ENCODE results near the gene NNAT.

NNAT gene

DNA sequence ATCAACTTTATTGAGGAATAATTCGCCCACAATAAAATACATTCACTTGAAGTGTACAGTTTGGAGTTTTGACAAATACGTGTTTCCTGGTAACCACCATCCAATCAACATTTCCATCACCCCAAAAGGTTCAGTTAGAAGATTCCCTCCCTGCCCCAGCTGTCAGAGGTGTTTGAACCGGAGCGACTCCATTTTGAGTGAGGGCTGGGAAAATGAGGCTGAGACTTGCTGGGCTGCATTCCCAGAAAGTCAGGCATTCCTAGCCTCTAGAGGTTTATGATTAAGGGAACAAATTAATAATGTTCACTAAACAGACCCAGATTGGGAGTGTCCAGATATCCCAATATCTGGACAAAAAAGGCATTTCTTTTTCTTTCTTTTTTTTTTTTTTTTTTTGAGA, 39.6 kb downstream of the NNAT start:
- Mint-ChIP-seq H3K4me3 (no peak overlapping the region), H3K27me3 (peaks cover 52% of the 10 kb centered on the region), H3K9me3 (no peaks in the 10 kb centered on the region), H3K4me1 (no peaks in the 10 kb centered on the region), H3K27ac (no peak overlapping the region), H3K36me3 (no peaks in the 10 kb centered on the region)
- no peak for ATAC-seq

- no peak overlapping the region for H3K27ac Mint-ChIP-seq
- peaks cover 6% of the 10 kb centered on the region for H3K4me1 Mint-ChIP-seq
- peaks cover 44% of the 10 kb centered on the region for H3K27me3 Mint-ChIP-seq
- no peak overlapping the region for H3K4me3 Mint-ChIP-seq
- no peak for ATAC-seq
- no peaks in the 10 kb centered on the region for H3K36me3 Mint-ChIP-seq
- no peaks in the 10 kb centered on the region for H3K9me3 Mint-ChIP-seq
Measured at GRCh38 chr20:37562695-37563480, 41.8 kb downstream of the NNAT start.

GRCh38 chr20:37564016-37564387, 43.0 kb downstream of the NNAT start:
- Mint-ChIP-seq H3K27me3 (peaks cover 49% of the 10 kb centered on the region), H3K36me3 (no peaks in the 10 kb centered on the region), H3K4me1 (peaks cover 10% of the 10 kb centered on the region), H3K27ac (no peak overlapping the region), H3K9me3 (no peaks in the 10 kb centered on the region), H3K4me3 (no peak overlapping the region)
- no peak for ATAC-seq

GRCh38 chr20:37564388-37565133, 43.5 kb downstream of the NNAT start:
- peak; percentile 62 for ATAC-seq
- Mint-ChIP-seq H3K27me3 (peaks cover 54% of the 10 kb centered on the region), H3K9me3 (no peaks in the 10 kb centered on the region), H3K27ac (no peak overlapping the region), H3K4me1 (peaks cover 10% of the 10 kb centered on the region), H3K36me3 (no peaks in the 10 kb centered on the region), H3K4me3 (no peak overlapping the region)

GRCh38 chr20:37565134-37565811, 44.2 kb downstream of the NNAT start:
- no peaks in the 10 kb centered on the region for H3K36me3 Mint-ChIP-seq
- ATAC-seq: no peak
- H3K4me3 Mint-ChIP-seq: no peak overlapping the region
- peaks cover 61% of the 10 kb centered on the region for H3K27me3 Mint-ChIP-seq
- H3K4me1 Mint-ChIP-seq: peaks cover 10% of the 10 kb centered on the region
- H3K9me3 Mint-ChIP-seq: no peaks in the 10 kb centered on the region
- no peak overlapping the region for H3K27ac Mint-ChIP-seq

GRCh38 chr20:37566590-37567330, 45.7 kb downstream of the NNAT start:
- H3K4me3 Mint-ChIP-seq: no peak overlapping the region
- H3K4me1 Mint-ChIP-seq: peaks cover 10% of the 10 kb centered on the region
- no peak overlapping the region for H3K27ac Mint-ChIP-seq
- H3K9me3 Mint-ChIP-seq: no peaks in the 10 kb centered on the region
- H3K36me3 Mint-ChIP-seq: no peaks in the 10 kb centered on the region
- H3K27me3 Mint-ChIP-seq: peaks cover 65% of the 10 kb centered on the region
- ATAC-seq: no peak

DNA sequence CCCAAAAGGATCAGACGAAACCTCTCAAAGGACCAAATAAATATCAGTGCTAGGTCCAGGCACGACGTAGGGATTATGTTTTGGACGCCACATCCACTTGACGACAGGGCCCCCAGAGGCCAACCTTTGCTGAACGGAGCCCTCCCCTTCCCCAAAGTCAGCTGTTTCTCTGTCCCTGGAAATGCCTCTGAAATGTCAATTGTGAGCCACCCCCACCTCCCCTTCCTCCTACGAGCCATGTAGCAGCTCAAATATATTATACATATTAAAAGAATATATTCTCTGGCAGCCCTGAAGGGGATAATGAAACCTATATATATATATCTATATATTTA, 46.2 kb downstream of the NNAT start:
- H3K9me3 Mint-ChIP-seq: no peaks in the 10 kb centered on the region
- peaks cover 10% of the 10 kb centered on the region for H3K4me1 Mint-ChIP-seq
- H3K36me3 Mint-ChIP-seq: no peaks in the 10 kb centered on the region
- ATAC-seq: no peak
- no peak overlapping the region for H3K4me3 Mint-ChIP-seq
- H3K27me3 Mint-ChIP-seq: peaks cover 65% of the 10 kb centered on the region
- no peak overlapping the region for H3K27ac Mint-ChIP-seq

- Mint-ChIP-seq H3K9me3 (no peaks in the 10 kb centered on the region), H3K27ac (no peak overlapping the region), H3K36me3 (no peaks in the 10 kb centered on the region), H3K4me1 (peaks cover 10% of the 10 kb centered on the region), H3K4me3 (no peak overlapping the region), H3K27me3 (peaks cover 67% of the 10 kb centered on the region)
- no peak for ATAC-seq
Measured at GRCh38 chr20:37567671-37568588, 46.9 kb downstream of the NNAT start.

- no peaks in the 10 kb centered on the region for H3K36me3 Mint-ChIP-seq
- no peak overlapping the region for H3K27ac Mint-ChIP-seq
- H3K27me3 Mint-ChIP-seq: peaks cover 62% of the 10 kb centered on the region
- no peak for ATAC-seq
- H3K9me3 Mint-ChIP-seq: no peaks in the 10 kb centered on the region
- peaks cover 10% of the 10 kb centered on the region for H3K4me1 Mint-ChIP-seq
- no peak overlapping the region for H3K4me3 Mint-ChIP-seq
Measured at GRCh38 chr20:37570419-37570818, 49.4 kb downstream of the NNAT start.

DNA sequence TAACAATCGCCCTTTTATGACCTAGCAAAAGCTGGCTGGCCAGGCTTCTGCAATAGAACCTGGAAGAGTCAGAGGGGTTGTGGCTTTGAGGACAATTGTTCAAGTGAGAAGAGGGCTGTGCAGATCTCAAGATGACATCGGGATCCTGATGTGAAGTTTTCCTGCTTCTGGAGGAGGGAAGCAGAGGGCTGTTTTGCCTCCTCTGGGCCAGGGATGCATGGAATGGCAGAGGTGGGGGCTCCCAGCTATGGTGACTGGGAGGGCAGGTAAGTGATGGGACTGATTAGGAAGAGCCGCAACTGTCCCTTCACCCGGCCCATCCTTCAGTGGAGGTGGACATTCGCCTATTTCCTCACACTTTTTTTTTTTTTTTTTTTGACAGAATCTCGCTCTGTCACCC, 50.0 kb downstream of the NNAT start:
- Mint-ChIP-seq H3K9me3 (no peaks in the 10 kb centered on the region), H3K36me3 (no peaks in the 10 kb centered on the region), H3K27ac (no peak overlapping the region), H3K4me3 (no peak overlapping the region), H3K27me3 (peaks cover 58% of the 10 kb centered on the region), H3K4me1 (peaks cover 15% of the 10 kb centered on the region)
- no peak for ATAC-seq

All from stimulated activated memory B cell treated with anti-CD40 and anti-IgM and Interleukin-4, amounts not matched to agents 10 μg/mL and 1 μg/mL and 100 μg/mL, for 72 hours (primary cell).